ENCODE results near the gene TMEM132C.

Gene TMEM132C

DNA sequence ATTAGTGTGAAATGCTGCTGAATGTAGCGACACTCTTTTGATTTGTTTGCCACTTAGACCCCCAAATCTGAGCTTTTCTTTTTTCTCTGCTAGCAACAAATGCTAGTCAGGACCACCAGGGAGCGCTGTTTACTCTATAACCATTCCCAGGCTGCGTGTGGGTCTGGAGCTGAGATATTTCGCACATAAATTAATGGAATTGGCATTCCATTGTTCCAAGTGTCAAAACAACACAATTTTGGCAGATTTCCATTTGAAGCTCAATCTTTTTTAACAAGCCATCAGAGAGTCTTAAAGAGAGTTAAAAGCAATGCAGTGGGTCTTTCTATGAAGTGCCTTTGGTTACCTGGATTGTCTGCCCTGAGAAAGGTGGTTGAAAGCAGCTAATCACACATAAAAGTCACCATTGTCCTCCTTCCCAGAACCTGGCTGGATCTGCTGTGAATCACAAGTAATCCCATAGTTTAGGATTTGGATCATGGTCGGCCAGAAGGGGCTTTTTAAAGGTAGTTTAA, 7.4 kb upstream of the TMEM132C start:
- H3K36me3 ChIP-seq (replicated peaks), result no peaks in the 10 kb centered on the region
- TF ChIP-seq, protein P1, sequence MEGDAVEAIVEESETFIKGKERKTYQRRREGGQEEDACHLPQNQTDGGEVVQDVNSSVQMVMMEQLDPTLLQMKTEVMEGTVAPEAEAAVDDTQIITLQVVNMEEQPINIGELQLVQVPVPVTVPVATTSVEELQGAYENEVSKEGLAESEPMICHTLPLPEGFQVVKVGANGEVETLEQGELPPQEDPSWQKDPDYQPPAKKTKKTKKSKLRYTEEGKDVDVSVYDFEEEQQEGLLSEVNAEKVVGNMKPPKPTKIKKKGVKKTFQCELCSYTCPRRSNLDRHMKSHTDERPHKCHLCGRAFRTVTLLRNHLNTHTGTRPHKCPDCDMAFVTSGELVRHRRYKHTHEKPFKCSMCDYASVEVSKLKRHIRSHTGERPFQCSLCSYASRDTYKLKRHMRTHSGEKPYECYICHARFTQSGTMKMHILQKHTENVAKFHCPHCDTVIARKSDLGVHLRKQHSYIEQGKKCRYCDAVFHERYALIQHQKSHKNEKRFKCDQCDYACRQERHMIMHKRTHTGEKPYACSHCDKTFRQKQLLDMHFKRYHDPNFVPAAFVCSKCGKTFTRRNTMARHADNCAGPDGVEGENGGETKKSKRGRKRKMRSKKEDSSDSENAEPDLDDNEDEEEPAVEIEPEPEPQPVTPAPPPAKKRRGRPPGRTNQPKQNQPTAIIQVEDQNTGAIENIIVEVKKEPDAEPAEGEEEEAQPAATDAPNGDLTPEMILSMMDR (IDR thresholded peaks at IDR 0.05; ENCODE audit: low read depth, low read length, missing control alignments), result peak; percentile 52
- DNase-seq, result peak; percentile 11
- no peak overlapping the region for H3K27ac ChIP-seq
- H3K27me3 ChIP-seq (replicated peaks), result no peaks in the 10 kb centered on the region
- in situ Hi-C loops (cut with HindIII; ENCODE audit: low pct_ligation_motif_present, low sequenced_read_pairs), result no loop called here
- no peak overlapping the region for H3K4me3 ChIP-seq (ENCODE audit: low read depth, low read length)

DNA sequence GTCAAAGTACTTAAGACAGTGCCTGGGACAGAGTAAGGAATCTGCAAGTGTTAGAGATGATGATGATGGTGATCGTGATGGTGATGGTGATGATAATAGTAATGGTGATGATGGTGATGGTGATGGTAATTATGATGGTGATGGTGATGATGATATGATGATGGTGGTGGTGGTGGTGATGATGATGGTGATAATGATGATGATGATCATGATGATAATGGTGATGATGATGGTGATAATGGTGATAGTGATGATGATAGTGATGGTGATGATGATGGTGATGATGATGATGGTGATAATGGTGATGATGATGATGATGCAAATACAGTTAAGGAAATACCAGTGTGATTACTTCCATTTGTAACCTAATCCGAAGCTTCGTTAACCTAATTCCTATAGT, 5.2 kb upstream of the TMEM132C start:
- Histone ChIP-seq H3K4me3 (ENCODE audit: low read depth, low read length) (no peak overlapping the region), H3K27ac (no peak overlapping the region), H3K36me3 (replicated peaks) (no peaks in the 10 kb centered on the region), H3K27me3 (replicated peaks) (peaks cover 5% of the 10 kb centered on the region)
- in situ Hi-C loops (cut with HindIII; ENCODE audit: low pct_ligation_motif_present, low sequenced_read_pairs), result no loop called here
- TF ChIP-seq, protein P1 (IDR thresholded peaks at IDR 0.05; ENCODE audit: low read depth, low read length, missing control alignments), result no peak
- DNase-seq, result no peak

DNA sequence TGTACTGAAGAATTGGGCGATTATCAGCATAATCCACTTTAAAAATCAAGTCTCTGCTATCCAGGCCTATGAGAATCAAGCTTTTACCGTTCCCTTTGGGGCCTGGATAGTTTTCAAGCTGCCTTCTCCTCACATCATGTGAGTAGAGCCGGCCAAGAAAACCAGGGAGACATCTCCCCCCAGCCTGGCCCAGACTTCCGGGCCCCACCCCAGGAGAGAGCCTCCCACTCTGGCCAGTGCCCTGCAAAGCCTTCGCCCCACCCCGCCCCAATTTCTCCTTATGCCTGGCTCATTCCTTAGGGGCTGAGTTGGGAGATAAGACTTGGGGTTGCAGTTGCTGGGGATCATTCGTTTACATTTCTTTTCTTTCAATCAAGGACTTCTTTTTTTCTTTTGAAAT, 1.4 kb upstream of the TMEM132C start:
- H3K27ac ChIP-seq, result no peak overlapping the region
- H3K4me3 ChIP-seq (ENCODE audit: low read depth, low read length), result no peak overlapping the region
- TF ChIP-seq, protein P1 (IDR thresholded peaks at IDR 0.05; ENCODE audit: low read depth, low read length, missing control alignments), result no peak
- H3K27me3 ChIP-seq (replicated peaks), result peaks cover 19% of the 10 kb centered on the region
- in situ Hi-C loops (cut with HindIII; ENCODE audit: low pct_ligation_motif_present, low sequenced_read_pairs), result no loop called here
- no peaks in the 10 kb centered on the region for H3K36me3 ChIP-seq (replicated peaks)
- DNase-seq, result no peak

DNA sequence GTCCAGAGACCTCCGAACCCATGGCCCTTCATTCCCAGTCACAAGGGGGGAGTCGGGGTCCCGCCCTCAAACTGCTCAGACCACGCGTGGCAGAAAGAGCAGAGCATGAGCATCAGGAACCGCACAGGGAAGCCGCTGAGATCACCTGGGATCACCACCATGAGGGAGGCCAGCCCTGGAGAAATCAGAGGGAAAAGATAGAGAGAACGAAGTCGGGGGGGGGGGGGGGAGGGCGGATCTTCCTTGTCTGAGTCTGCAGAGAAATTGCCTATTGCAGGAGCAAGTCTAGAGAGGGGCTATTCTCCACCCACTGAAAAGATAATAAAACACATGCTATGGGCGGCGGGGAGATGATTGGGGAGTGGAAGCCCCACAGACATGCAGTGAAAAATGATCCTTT, 884 bp upstream of the TMEM132C start:
- H3K4me3 ChIP-seq (ENCODE audit: low read depth, low read length), result no peak overlapping the region
- in situ Hi-C loops (cut with HindIII; ENCODE audit: low pct_ligation_motif_present, low sequenced_read_pairs), result no loop called here
- no peak for DNase-seq
- no peaks in the 10 kb centered on the region for H3K36me3 ChIP-seq (replicated peaks)
- H3K27me3 ChIP-seq (replicated peaks), result peaks cover 19% of the 10 kb centered on the region
- H3K27ac ChIP-seq, result no peak overlapping the region
- TF ChIP-seq, protein P1 (IDR thresholded peaks at IDR 0.05; ENCODE audit: low read depth, low read length, missing control alignments), result no peak

DNA sequence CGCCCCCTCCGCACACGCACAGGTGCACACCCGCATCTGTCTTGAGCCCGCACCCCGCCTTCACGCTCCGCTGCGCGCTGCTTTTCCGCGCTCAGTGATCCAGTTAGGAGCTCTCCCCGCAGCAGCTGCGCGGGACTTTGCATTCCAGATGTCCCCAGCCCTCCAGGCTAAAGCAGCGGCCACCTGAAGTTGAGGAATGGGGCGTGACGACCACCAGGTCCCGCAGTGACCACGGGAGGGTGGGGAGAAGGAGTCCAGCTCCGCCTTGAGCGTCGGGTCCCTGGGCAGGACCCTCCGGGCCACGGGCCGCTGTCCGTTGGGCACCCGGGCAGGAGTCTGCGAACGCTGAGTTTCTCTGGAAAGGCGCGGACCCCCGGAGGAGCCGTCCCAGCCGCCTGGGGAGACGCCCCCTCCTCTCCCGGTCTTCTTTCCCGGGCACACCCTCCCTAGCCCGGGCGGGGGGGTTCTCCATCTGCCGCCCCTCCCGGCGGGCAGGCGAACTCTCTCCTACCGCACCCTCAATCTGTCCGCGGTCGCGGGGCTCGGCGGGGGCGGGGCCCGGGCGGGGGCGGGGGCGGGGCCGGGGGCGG, 334 bp upstream of the TMEM132C start:
- H3K4me3 ChIP-seq (ENCODE audit: low read depth, low read length), result no peak overlapping the region
- TF ChIP-seq, protein P1 (IDR thresholded peaks at IDR 0.05; ENCODE audit: low read depth, low read length, missing control alignments), result no peak
- peaks cover 19% of the 10 kb centered on the region for H3K27me3 ChIP-seq (replicated peaks)
- H3K27ac ChIP-seq, result no peak overlapping the region
- no peak for DNase-seq
- in situ Hi-C loops (cut with HindIII; ENCODE audit: low pct_ligation_motif_present, low sequenced_read_pairs), result no loop called here
- no peaks in the 10 kb centered on the region for H3K36me3 ChIP-seq (replicated peaks)

Data from brain microvascular endothelial cell (primary cell).